ENCODE measurements around the gene PPP1R12B. TPM values are rescaled to one million over a fixed set of nuclear protein-coding genes. Genes with fewer than 3 reads are reported as not detected.
"Not testable (repeated sequence)": the region's sequence is repeated elsewhere in the genome, so short reads cannot be mapped to it uniquely, and the experiment has no call there.

The PPP1R12B gene
- total and polyA plus RNA-seq, 2 donors (not counting 3 experiments of a cell fraction or from before 2014, with no cell fraction given), result 8.4 to 11.5 TPM

- Histone ChIP-seq H3K27me3 (ENCODE audit: control insufficient read depth in 2 of 2, insufficient read depth in 2 of 2, low read length in 2 of 2) (no peaks in the 10 kb centered on the region), H3K9me3 (replicated peaks; ENCODE audit: control insufficient read depth, insufficient read depth, low read length) (no peaks in the 10 kb centered on the region), H3K4me2 (ENCODE audit: insufficient read depth, low read length) (no peak overlapping the region), H3K9ac (replicated peaks; ENCODE audit: extremely low read depth, insufficient read depth, low read length) (no peak overlapping the region), H3K4me3 (replicated peaks in 1 of 3; ENCODE audit: insufficient read depth in 1 of 3, low read depth in 1 of 3, low read length in 3 of 3) (no peak overlapping the region), H2AFZ (ENCODE audit: low read depth, low read length) (no peak overlapping the region), H3K79me2 (ENCODE audit: control insufficient read depth, insufficient read depth, low read length) (no peaks in the 10 kb centered on the region), H3K27ac (ENCODE audit: insufficient read depth, low read depth, low read length) (no peak overlapping the region), H3K9me1 (replicated peaks; ENCODE audit: control insufficient read depth, extremely low read depth, insufficient read depth, low read length) (no peaks in the 10 kb centered on the region), H4K20me1 (replicated peaks; ENCODE audit: control insufficient read depth, extremely low read depth, insufficient read depth, low read length) (no peaks in the 10 kb centered on the region), H3K4me1 (ENCODE audit: control insufficient read depth, extremely low read depth, insufficient read depth, low read length) (no peaks in the 10 kb centered on the region), H3K36me3 (ENCODE audit: control insufficient read depth in 2 of 2, extremely low read depth in 1 of 2, insufficient read depth in 2 of 2, low read length in 2 of 2) (no peaks in the 10 kb centered on the region)
- DNase-seq (ENCODE audit: low read depth, low spot score) (no peak), FAIRE-seq (no peak)
- dilution Hi-C loops (cut with MboI; ENCODE audit: extremely low pct_ligation_motif_present, low sequenced_read_pairs), result no loop called here
- ChIA-PET CTCF (no interaction called here), POLR2A (no interaction called here)
- intact Hi-C loops (cut with micrococcal nuclease), result no loop called here
- TF ChIP-seq JUN (IDR thresholded peaks at IDR 0.05; ENCODE audit: borderline replicate concordance, insufficient read depth, insufficient read length, low read depth), result no peak
- TF ChIP-seq MYC (IDR thresholded peaks at IDR 0.05; ENCODE audit: low read depth, low read length), result no peak
- no peak for TF ChIP-seq POLR2A (IDR thresholded peaks at IDR 0.05; ENCODE audit: low read depth, low read length)
- no peak for TF ChIP-seq POLR2AphosphoS5 (IDR thresholded peaks at IDR 0.05; ENCODE audit: insufficient read depth, low read depth, low read length)
- TF ChIP-seq EZH2 (IDR thresholded peaks at IDR 0.05; ENCODE audit: borderline replicate concordance, low read depth, low read length, severe bottlenecking), result no peak
- TF ChIP-seq MAX (IDR thresholded peaks at IDR 0.05; ENCODE audit: insufficient read depth, insufficient read length), result no peak
- TF ChIP-seq CTCF (IDR thresholded peaks at IDR 0.05; ENCODE audit: extremely low read depth in 1 of 2, insufficient read depth in 1 of 2, low read depth in 1 of 2, low read length in 2 of 2), result no peak
- no peak for TF ChIP-seq FOS (IDR thresholded peaks at IDR 0.05; ENCODE audit: borderline replicate concordance, insufficient read depth, low read length)
- TF ChIP-seq GATA2 (IDR thresholded peaks at IDR 0.05; ENCODE audit: insufficient read depth, insufficient read length, low read depth, low read length), result no peak
- BruUV-seq (replicated peaks), result no TSS peak
Observed at GRCh38 chr1:202405928-202406327, 57.4 kb downstream of the PPP1R12B start.

- dilution Hi-C loops (cut with MboI; ENCODE audit: extremely low pct_ligation_motif_present, low sequenced_read_pairs); H3K9me3 ChIP-seq (replicated peaks; ENCODE audit: control insufficient read depth, insufficient read depth, low read length); BruUV-seq (replicated peaks); DNase-seq (ENCODE audit: low read depth, low spot score); FAIRE-seq; H3K9me1 ChIP-seq (replicated peaks; ENCODE audit: control insufficient read depth, extremely low read depth, insufficient read depth, low read length); H3K9ac ChIP-seq (replicated peaks; ENCODE audit: extremely low read depth, insufficient read depth, low read length); CTCF ChIA-PET; H3K27ac ChIP-seq (ENCODE audit: insufficient read depth, low read depth, low read length); H3K4me2 ChIP-seq (ENCODE audit: insufficient read depth, low read length); intact Hi-C loops (cut with micrococcal nuclease); POLR2A ChIA-PET; H3K27me3 ChIP-seq (ENCODE audit: control insufficient read depth in 2 of 2, insufficient read depth in 2 of 2, low read length in 2 of 2); H4K20me1 ChIP-seq (replicated peaks; ENCODE audit: control insufficient read depth, extremely low read depth, insufficient read depth, low read length); H3K4me1 ChIP-seq (ENCODE audit: control insufficient read depth, extremely low read depth, insufficient read depth, low read length); H3K4me3 ChIP-seq (replicated peaks in 1 of 3; ENCODE audit: insufficient read depth in 1 of 3, low read depth in 1 of 3, low read length in 3 of 3); H3K36me3 ChIP-seq (ENCODE audit: control insufficient read depth in 2 of 2, extremely low read depth in 1 of 2, insufficient read depth in 2 of 2, low read length in 2 of 2); H2AFZ ChIP-seq (ENCODE audit: low read depth, low read length); H3K79me2 ChIP-seq (ENCODE audit: control insufficient read depth, insufficient read depth, low read length): not testable (repeated sequence)
Observed at GRCh38 chr1:202406896-202407295, 58.4 kb downstream of the PPP1R12B start.

GRCh38 chr1:202407378-202407777, 58.9 kb downstream of the PPP1R12B start:
- CTCF ChIA-PET, result not testable (repeated sequence)

More at GRCh38 chr1:202407378-202407777, 58.9 kb downstream of the PPP1R12B start:
- H3K9me3 ChIP-seq (replicated peaks; ENCODE audit: control insufficient read depth, insufficient read depth, low read length); H3K27ac ChIP-seq (ENCODE audit: insufficient read depth, low read depth, low read length); dilution Hi-C loops (cut with MboI; ENCODE audit: extremely low pct_ligation_motif_present, low sequenced_read_pairs); DNase-seq (ENCODE audit: low read depth, low spot score); H3K9ac ChIP-seq (replicated peaks; ENCODE audit: extremely low read depth, insufficient read depth, low read length); intact Hi-C loops (cut with micrococcal nuclease); H3K4me1 ChIP-seq (ENCODE audit: control insufficient read depth, extremely low read depth, insufficient read depth, low read length); BruUV-seq (replicated peaks); H3K4me2 ChIP-seq (ENCODE audit: insufficient read depth, low read length); H3K27me3 ChIP-seq (ENCODE audit: control insufficient read depth in 2 of 2, insufficient read depth in 2 of 2, low read length in 2 of 2); H3K9me1 ChIP-seq (replicated peaks; ENCODE audit: control insufficient read depth, extremely low read depth, insufficient read depth, low read length); POLR2A ChIA-PET; FAIRE-seq; H3K36me3 ChIP-seq (ENCODE audit: control insufficient read depth in 2 of 2, extremely low read depth in 1 of 2, insufficient read depth in 2 of 2, low read length in 2 of 2); H3K4me3 ChIP-seq (replicated peaks in 1 of 3; ENCODE audit: insufficient read depth in 1 of 3, low read depth in 1 of 3, low read length in 3 of 3); H4K20me1 ChIP-seq (replicated peaks; ENCODE audit: control insufficient read depth, extremely low read depth, insufficient read depth, low read length); H3K79me2 ChIP-seq (ENCODE audit: control insufficient read depth, insufficient read depth, low read length); H2AFZ ChIP-seq (ENCODE audit: low read depth, low read length): not testable (repeated sequence)
